ENCODE data around the gene RNASE8.

The RNASE8 gene

DNA sequence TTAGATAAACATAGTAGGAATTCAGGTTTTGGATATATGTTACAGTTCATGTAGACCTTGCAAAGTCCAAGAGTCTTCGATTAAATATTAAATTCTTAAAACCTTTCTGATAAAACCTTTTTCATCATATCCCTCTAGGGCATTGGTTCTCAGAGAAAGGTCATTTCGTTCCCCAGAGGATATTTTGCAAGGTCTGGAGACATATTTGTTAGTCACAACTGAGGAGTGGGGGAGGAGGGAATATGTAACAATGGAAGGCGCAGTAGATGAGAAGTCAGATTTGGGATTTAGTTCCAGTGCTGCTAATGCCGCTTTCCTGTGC lies 48.5 kb downstream of the RNASE8 start:
- H3K36me3 ChIP-seq (ENCODE audit: insufficient read depth, low read length): no peaks in the 10 kb centered on the region
- no peak overlapping the region for H3K4me3 ChIP-seq (ENCODE audit: low read depth in 1 of 2, low read length in 2 of 2)
- H3K9me3 ChIP-seq (ENCODE audit: low read length): no peaks in the 10 kb centered on the region
- H3K9ac ChIP-seq (ENCODE audit: low read length): no peak overlapping the region
- no peak overlapping the region for H3K27ac ChIP-seq (ENCODE audit: low read depth, low read length)
- peaks cover 24% of the 10 kb centered on the region for H3K4me1 ChIP-seq (ENCODE audit: insufficient read depth, low read length)
- H3K27me3 ChIP-seq (ENCODE audit: control insufficient read depth in 1 of 2, insufficient read depth in 2 of 2, low read length in 2 of 2): no peaks in the 10 kb centered on the region

- H3K4me3 ChIP-seq (ENCODE audit: low read depth in 1 of 2, low read length in 2 of 2): no peak overlapping the region
- H3K36me3 ChIP-seq (ENCODE audit: insufficient read depth, low read length): no peaks in the 10 kb centered on the region
- H3K9me3 ChIP-seq (ENCODE audit: low read length): no peaks in the 10 kb centered on the region
- H3K27ac ChIP-seq (ENCODE audit: low read depth, low read length): no peak overlapping the region
- H3K9ac ChIP-seq (ENCODE audit: low read length): no peak overlapping the region
- H3K27me3 ChIP-seq (ENCODE audit: control insufficient read depth in 1 of 2, insufficient read depth in 2 of 2, low read length in 2 of 2): no peaks in the 10 kb centered on the region
- H3K4me1 ChIP-seq (ENCODE audit: insufficient read depth, low read length): peaks cover 24% of the 10 kb centered on the region
Observed at GRCh38 chr14:21106498-21107282, 49.1 kb downstream of the RNASE8 start.

DNA sequence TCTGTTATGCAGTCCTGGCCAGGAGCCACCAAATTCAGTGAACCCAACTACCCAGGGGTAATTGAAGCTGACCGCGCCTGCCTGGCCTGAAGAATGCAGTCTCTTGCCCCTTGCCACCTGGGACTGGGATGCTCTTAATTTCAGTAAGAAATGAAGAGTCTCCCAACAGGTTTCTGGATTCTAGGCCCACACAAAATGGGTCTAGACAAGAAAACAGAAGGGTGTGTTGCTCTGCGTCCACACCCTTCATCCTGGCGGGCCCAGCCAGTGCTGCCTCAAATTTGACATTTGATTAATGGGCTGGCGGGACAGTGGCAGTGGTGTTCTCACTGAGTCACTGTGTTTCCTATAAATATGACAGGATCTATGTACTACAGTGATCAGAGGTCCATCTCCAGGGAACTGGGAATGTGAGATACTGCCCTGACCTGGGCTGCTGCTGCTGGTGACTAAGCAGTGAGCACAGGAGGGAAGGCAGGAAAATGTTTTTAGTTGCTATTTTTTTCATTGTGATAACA lies 49.7 kb downstream of the RNASE8 start:
- Histone ChIP-seq H3K9ac (ENCODE audit: low read length) (no peak overlapping the region), H3K27me3 (ENCODE audit: control insufficient read depth in 1 of 2, insufficient read depth in 2 of 2, low read length in 2 of 2) (no peaks in the 10 kb centered on the region)

More for the DNA sequence above, 49.7 kb downstream of the RNASE8 start:
- Histone ChIP-seq H3K9me3 (ENCODE audit: low read length) (no peaks in the 10 kb centered on the region), H3K36me3 (ENCODE audit: insufficient read depth, low read length) (no peaks in the 10 kb centered on the region), H3K27ac (ENCODE audit: low read depth, low read length) (no peak overlapping the region), H3K4me3 (ENCODE audit: low read depth in 1 of 2, low read length in 2 of 2) (no peak overlapping the region), H3K4me1 (ENCODE audit: insufficient read depth, low read length) (peaks cover 24% of the 10 kb centered on the region)

Data from muscle layer of colon (tissue), 2 donors.